ENCODE data around the gene LYZL6.

Gene LYZL6

GRCh38 chr17:35889818-35890773, 53.4 kb downstream of the LYZL6 start:
- Histone ChIP-seq H3K4me2 (no peak overlapping the region), H3K4me1 (peaks cover 9% of the 10 kb centered on the region; the same call in 1 of the 2 replicates), H3K9me3 (no peaks in the 10 kb centered on the region), H3K36me3 (no peaks in the 10 kb centered on the region), H3K27me3 (no peaks in the 10 kb centered on the region), H3K27ac (no peak overlapping the region), H4K20me1 (no peaks in the 10 kb centered on the region), H3K9ac (no peak overlapping the region), H3K4me3 (no peak overlapping the region)
- TF ChIP-seq Cebpa-rat (IDR thresholded peaks at IDR 0.05): no peak

GRCh38 chr17:35889241-35889640, 54.3 kb downstream of the LYZL6 start:
- H3K4me1 ChIP-seq: peaks cover 9% of the 10 kb centered on the region; the same call in 1 of the 2 replicates
- no peak overlapping the region for H3K27ac ChIP-seq
- H3K9ac ChIP-seq: no peak overlapping the region
- no peaks in the 10 kb centered on the region for H4K20me1 ChIP-seq
- H3K36me3 ChIP-seq: no peaks in the 10 kb centered on the region
- no peak for TF ChIP-seq Cebpa-rat (IDR thresholded peaks at IDR 0.05)
- H3K27me3 ChIP-seq: no peaks in the 10 kb centered on the region
- no peaks in the 10 kb centered on the region for H3K9me3 ChIP-seq
- no peak overlapping the region for H3K4me3 ChIP-seq
- H3K4me2 ChIP-seq: no peak overlapping the region
